GM12878 (cell line): Measurements from ENCODE around the gene RAB25. TPM values are rescaled to one million over a fixed set of nuclear protein-coding genes. Genes with fewer than 3 reads are reported as not detected.

Experiments
- ATAC-seq: fragments of 200-7000 bp; cut with Tn5 transposase; 3 replicates; pipeline ENCODE4 v1.9.1; 2020; ENCODE audit warnings: mild to moderate bottlenecking, moderate library complexity
- BruUV-seq: library from RNA; stranded (reverse); fragments of 400-500 nt; replicated peaks from 2 replicates; lab custom pipeline; 2021; lab: Mats Ljungman, UMichigan
- CTCF ChIA-PET: fragments of 300-600 bp; sonication (Branson Sonifier 250); formaldehyde crosslinking; extraction: SDS; loops from one replicate; lab custom pipeline; 2021; ENCODE audit warnings: inconsistent platforms; lab: Yijun Ruan, JAX
- POLR2A ChIA-PET: fragments of 350-600 bp; formaldehyde crosslinking; extraction: SDS; loops from one replicate; lab custom pipeline; 2021; ENCODE audit warnings: inconsistent platforms; lab: Charles Lee
- RAD21 ChIA-PET: fragments of 300-600 bp; sonication (Branson Sonifier 250); formaldehyde crosslinking; loops from one replicate; lab custom pipeline; 2023; ENCODE audit warnings: antibody characterized with exemption; ENCODE audit not compliant: unreplicated experiment; lab: Charles Lee
- SMC1A ChIA-PET: fragments of 300-600 bp; sonication (Branson Sonifier 250); formaldehyde crosslinking; loops from one replicate; lab custom pipeline; 2023; ENCODE audit not compliant: unreplicated experiment, uncharacterized antibody; lab: Charles Lee
- DNase-seq: peaks from one replicate; pipeline ENCODE4 v3.0.0-alpha.2; 2011; ENCODE audit warnings: low read depth, low spot score
- FAIRE-seq: peaks from 3 replicates; lab custom pipeline; 2011; peaks lifted over from hg19 to GRCh38; lab: Jason Lieb, UNC
- H2AFZ ChIP-seq: 2 replicates; pipeline ENCODE4 v1.6.0; 2011; ENCODE audit warnings: low read depth, low read length, control low read depth; ENCODE audit not compliant: control insufficient read depth
- H3K27ac ChIP-seq: 2 replicates; pipeline ENCODE4 v1.5.1; 2011; ENCODE audit warnings: control low read depth; ENCODE audit not compliant: control insufficient read depth, insufficient read depth
- H3K27me3 ChIP-seq, 2 experiments: replicated peaks in 1 of 2; 2 replicates each; pipeline versions ENCODE4 v1.6.0 to v1.6.1; 2011; ENCODE audit warnings: low read length in 1 of 2; ENCODE audit not compliant: control insufficient read depth in 2 of 2, insufficient read depth in 2 of 2
- H3K36me3 ChIP-seq, 2 experiments: 2 replicates each; pipeline ENCODE4 v1.5.1; 2011; ENCODE audit warnings: low read length in 1 of 2; ENCODE audit not compliant: control insufficient read depth in 2 of 2, insufficient read depth in 2 of 2
- H3K4me1 ChIP-seq: 2 replicates; pipeline ENCODE4 v1.6.1; 2011; ENCODE audit warnings: mild to moderate bottlenecking, low read length, moderate library complexity, mixed read lengths; ENCODE audit not compliant: control insufficient read depth, insufficient read depth
- H3K4me2 ChIP-seq: 2 replicates; pipeline ENCODE4 v1.6.0; 2011; ENCODE audit warnings: control low read depth; ENCODE audit not compliant: control insufficient read depth, insufficient read depth
- H3K4me3 ChIP-seq: fragments of 200-600 bp; sonication (generic); 2 replicates; pipeline ENCODE4 v1.5.1; 2016
- H3K79me2 ChIP-seq: 2 replicates; pipeline ENCODE4 v1.6.0; 2011; ENCODE audit warnings: low read length; ENCODE audit not compliant: control insufficient read depth, insufficient read depth
- H3K9ac ChIP-seq: 2 replicates; pipeline ENCODE4 v1.8.0; 2011; ENCODE audit warnings: low read length, control low read depth, mixed read lengths; ENCODE audit not compliant: control insufficient read depth, insufficient read depth
- H3K9me3 ChIP-seq: replicated peaks from 3 replicates; pipeline ENCODE4 v1.5.1; 2011; ENCODE audit warnings: mild to moderate bottlenecking, low read length; ENCODE audit not compliant: control insufficient read depth, insufficient read depth
- H4K20me1 ChIP-seq: 2 replicates; pipeline ENCODE4 v1.6.0; 2011; ENCODE audit not compliant: control insufficient read depth, insufficient read depth
- EED ChIP-seq: sonication (generic); IDR thresholded peaks from 2 replicates; pipeline ENCODE4 v1.6.1; 2016; ENCODE audit warnings: antibody characterized with exemption, low read depth
- GABPA ChIP-seq: IDR thresholded peaks from 2 replicates; pipeline ENCODE4 v1.6.1; 2014; ENCODE audit warnings: antibody characterized with exemption, low read depth, mild to moderate bottlenecking, inconsistent platforms
- NFXL1 ChIP-seq: fragments of 450-650 bp; IDR thresholded peaks from 2 replicates; pipeline ENCODE4 v1.6.1; 2017; ENCODE audit warnings: antibody characterized with exemption, mild to moderate bottlenecking, borderline replicate concordance
- NFYA ChIP-seq: IDR thresholded peaks from 2 replicates; pipeline ENCODE4 v1.6.1; 2011; ENCODE audit warnings: low read depth, mild to moderate bottlenecking, low read length, improper control_type of control experiment, borderline replicate concordance
- NR2C1 ChIP-seq: fragments of 450-650 bp; IDR thresholded peaks from 2 replicates; pipeline ENCODE4 v1.6.1; 2017; ENCODE audit warnings: antibody characterized with exemption, mild to moderate bottlenecking, moderate library complexity
- NR2F1 ChIP-seq: fragments of 450-650 bp; conservative IDR thresholded peaks from 2 replicates; pipeline ENCODE4 v1.6.1; 2017; ENCODE audit warnings: mild to moderate bottlenecking
- RAD51 ChIP-seq: fragments of 450-650 bp; IDR thresholded peaks from 2 replicates; pipeline ENCODE4 v1.6.1; 2016; ENCODE audit warnings: moderate library complexity, mild to moderate bottlenecking, inconsistent platforms
- RBBP5 ChIP-seq: fragments of 200-600 bp; sonication (generic); conservative IDR thresholded peaks from 2 replicates; pipeline ENCODE4 v1.6.1; 2016
- RFX5 ChIP-seq: IDR thresholded peaks from 2 replicates; pipeline ENCODE4 v1.6.1; 2011; ENCODE audit warnings: low read depth, low read length, improper control_type of control experiment
- SUPT20H ChIP-seq: IDR thresholded peaks from 2 replicates; pipeline ENCODE4 v1.6.1; 2011; ENCODE audit warnings: low read depth, mild to moderate bottlenecking, low read length, moderate library complexity, borderline replicate concordance; ENCODE audit not compliant: control insufficient read depth
- ZNF207 ChIP-seq: fragments of 450-650 bp; IDR thresholded peaks from 2 replicates; pipeline ENCODE4 v1.6.1; 2014; ENCODE audit warnings: antibody characterized with exemption, mild to moderate bottlenecking, borderline replicate concordance
- WGBS: methylation state at CpG from one replicate; pipeline ENCODE4 v1.1.6; 2016; ENCODE audit warnings: low lambda C conversion rate; ENCODE audit not compliant: insufficient replicate concordance, insufficient coverage; ENCODE audit errors: missing lambda C conversion rate; 5-methylcytosine and 5-hydroxymethylcytosine counted together
- in situ Hi-C: fragments of 300-500 bp; cut with MboI; formaldehyde crosslinking; loops from 9 replicates; pipeline ENCODE4 v1.14.3; 2018; ENCODE audit warnings: mixed read lengths
- intact Hi-C: fragments of 100-400 bp; cut with micrococcal nuclease; formaldehyde crosslinking; loops from one replicate; pipeline ENCODE4 v1.14.2; 2022; ENCODE audit not compliant: unreplicated experiment
- polyA plus RNA-seq, 11 experiments: library from polyadenylated mRNA; depleted of rRNA in 4 of 11; unstranded in 6 of 11; stranded (reverse) in 5 of 11; fragments of >200 nt; fragmentation: Nextera tagmentation in 4 of 11; fragmentation: Illumina TruSeq in 1 of 11; extraction: Ambion mirVana in 4 of 11; extraction: Trizol in 1 of 11; gene quantifications; 1 replicate in 1 of 11; 2 replicates in 10 of 11; pipeline versions ENCODE4 v1.2.1 to v1.2.3, GENCODE V29; 2011 to 2016; ENCODE audit warnings: inconsistent platforms in 2 of 11, missing spikeins in 2 of 11, low read depth in 1 of 11
- total RNA-seq, 4 experiments: library from RNA; depleted of rRNA in 3 of 4; stranded (reverse); fragments of >200 nt in 3 of 4; fragmentation: Illumina TruSeq in 1 of 4; extraction: Trizol in 1 of 4; gene quantifications; 2 replicates each; pipeline versions ENCODE4 v1.2.1 to v1.2.3, GENCODE V29; 2013 to 2021
- TF ChIP-seq, protein P1 (sequence below): fragments of 450-650 bp; IDR thresholded peaks from 2 replicates; pipeline ENCODE4 v1.6.1; 2017; ENCODE audit warnings: mild to moderate bottlenecking, moderate library complexity
- TF ChIP-seq, protein P2 (sequence below): fragments of 450-650 bp; IDR thresholded peaks from 2 replicates; pipeline ENCODE4 v1.6.1; 2014; ENCODE audit warnings: mild to moderate bottlenecking
- TF ChIP-seq, protein P3 (sequence below): fragments of 450-650 bp; IDR thresholded peaks from 2 replicates; pipeline ENCODE4 v1.6.1; 2016; ENCODE audit warnings: mild to moderate bottlenecking

The RAB25 gene
- total and polyA plus RNA-seq, 10 of the 15 experiments (the other 5 are each of a cell fraction or from before 2014, with no cell fraction given): 0.16 to 0.36 (median 0.22) TPM; not detected in 7

GRCh38 chr1:156075775-156076204, 14.8 kb downstream of the RAB25 start:
- no peak for TF ChIP-seq ZNF207
- TF ChIP-seq NFXL1: no peak
- TF ChIP-seq EED: no peak
- no peak for TF ChIP-seq RBBP5
- no peak for TF ChIP-seq NFYA
- peak; percentile 78 for TF ChIP-seq NR2F1
- 0 out of 2 replicates have a peak, but pooled peaks have one; percentile 70 for TF ChIP-seq RFX5
- peak; percentile 86 for TF ChIP-seq NR2C1
- TF ChIP-seq, protein P1, sequence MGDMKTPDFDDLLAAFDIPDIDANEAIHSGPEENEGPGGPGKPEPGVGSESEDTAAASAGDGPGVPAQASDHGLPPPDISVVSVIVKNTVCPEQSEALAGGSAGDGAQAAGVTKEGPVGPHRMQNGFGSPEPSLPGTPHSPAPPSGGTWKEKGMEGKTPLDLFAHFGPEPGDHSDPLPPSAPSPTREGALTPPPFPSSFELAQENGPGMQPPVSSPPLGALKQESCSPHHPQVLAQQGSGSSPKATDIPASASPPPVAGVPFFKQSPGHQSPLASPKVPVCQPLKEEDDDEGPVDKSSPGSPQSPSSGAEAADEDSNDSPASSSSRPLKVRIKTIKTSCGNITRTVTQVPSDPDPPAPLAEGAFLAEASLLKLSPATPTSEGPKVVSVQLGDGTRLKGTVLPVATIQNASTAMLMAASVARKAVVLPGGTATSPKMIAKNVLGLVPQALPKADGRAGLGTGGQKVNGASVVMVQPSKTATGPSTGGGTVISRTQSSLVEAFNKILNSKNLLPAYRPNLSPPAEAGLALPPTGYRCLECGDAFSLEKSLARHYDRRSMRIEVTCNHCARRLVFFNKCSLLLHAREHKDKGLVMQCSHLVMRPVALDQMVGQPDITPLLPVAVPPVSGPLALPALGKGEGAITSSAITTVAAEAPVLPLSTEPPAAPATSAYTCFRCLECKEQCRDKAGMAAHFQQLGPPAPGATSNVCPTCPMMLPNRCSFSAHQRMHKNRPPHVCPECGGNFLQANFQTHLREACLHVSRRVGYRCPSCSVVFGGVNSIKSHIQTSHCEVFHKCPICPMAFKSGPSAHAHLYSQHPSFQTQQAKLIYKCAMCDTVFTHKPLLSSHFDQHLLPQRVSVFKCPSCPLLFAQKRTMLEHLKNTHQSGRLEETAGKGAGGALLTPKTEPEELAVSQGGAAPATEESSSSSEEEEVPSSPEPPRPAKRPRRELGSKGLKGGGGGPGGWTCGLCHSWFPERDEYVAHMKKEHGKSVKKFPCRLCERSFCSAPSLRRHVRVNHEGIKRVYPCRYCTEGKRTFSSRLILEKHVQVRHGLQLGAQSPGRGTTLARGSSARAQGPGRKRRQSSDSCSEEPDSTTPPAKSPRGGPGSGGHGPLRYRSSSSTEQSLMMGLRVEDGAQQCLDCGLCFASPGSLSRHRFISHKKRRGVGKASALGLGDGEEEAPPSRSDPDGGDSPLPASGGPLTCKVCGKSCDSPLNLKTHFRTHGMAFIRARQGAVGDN: 0 out of 2 replicates have a peak, but pooled peaks have one; percentile 30
- TF ChIP-seq SUPT20H: no peak
- no peak for TF ChIP-seq GABPA
- TF ChIP-seq RAD51: no peak
- TF ChIP-seq, protein P2, sequence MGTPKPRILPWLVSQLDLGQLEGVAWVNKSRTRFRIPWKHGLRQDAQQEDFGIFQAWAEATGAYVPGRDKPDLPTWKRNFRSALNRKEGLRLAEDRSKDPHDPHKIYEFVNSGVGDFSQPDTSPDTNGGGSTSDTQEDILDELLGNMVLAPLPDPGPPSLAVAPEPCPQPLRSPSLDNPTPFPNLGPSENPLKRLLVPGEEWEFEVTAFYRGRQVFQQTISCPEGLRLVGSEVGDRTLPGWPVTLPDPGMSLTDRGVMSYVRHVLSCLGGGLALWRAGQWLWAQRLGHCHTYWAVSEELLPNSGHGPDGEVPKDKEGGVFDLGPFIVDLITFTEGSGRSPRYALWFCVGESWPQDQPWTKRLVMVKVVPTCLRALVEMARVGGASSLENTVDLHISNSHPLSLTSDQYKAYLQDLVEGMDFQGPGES: no peak
- TF ChIP-seq, protein P3, sequence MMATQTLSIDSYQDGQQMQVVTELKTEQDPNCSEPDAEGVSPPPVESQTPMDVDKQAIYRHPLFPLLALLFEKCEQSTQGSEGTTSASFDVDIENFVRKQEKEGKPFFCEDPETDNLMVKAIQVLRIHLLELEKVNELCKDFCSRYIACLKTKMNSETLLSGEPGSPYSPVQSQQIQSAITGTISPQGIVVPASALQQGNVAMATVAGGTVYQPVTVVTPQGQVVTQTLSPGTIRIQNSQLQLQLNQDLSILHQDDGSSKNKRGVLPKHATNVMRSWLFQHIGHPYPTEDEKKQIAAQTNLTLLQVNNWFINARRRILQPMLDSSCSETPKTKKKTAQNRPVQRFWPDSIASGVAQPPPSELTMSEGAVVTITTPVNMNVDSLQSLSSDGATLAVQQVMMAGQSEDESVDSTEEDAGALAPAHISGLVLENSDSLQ: peak; percentile 41; the same call in 1 of the 2 replicates
- Histone ChIP-seq H3K79me2 (peaks cover 2% of the 10 kb centered on the region; the same call in 1 of the 2 replicates), H2AFZ (no peak overlapping the region), H4K20me1 (no peaks in the 10 kb centered on the region), H3K9ac (peak overlapping the region; percentile 75), H3K27ac (peak overlapping the region; percentile 37; the same call in 1 of the 2 replicates), H3K36me3 (no peaks in the 10 kb centered on the region), H3K4me1 (peaks cover 10% of the 10 kb centered on the region), H3K4me3 (peak overlapping the region; percentile 86), H3K9me3 (no peaks in the 10 kb centered on the region; the same call in 2 of the 3 replicates), H3K4me2 (peak overlapping the region; percentile 94), H3K27me3 (no peaks in the 10 kb centered on the region)
- ChIA-PET RAD21 (interaction anchor here (0.7 to 1.5 kb wide), 3 partner anchors 9 to 138 kb away, joined by 3 to 4 read pairs (median 3); no protein-coding TSS in a partner anchor), POLR2A (interaction anchor here (0.7 to 1.2 kb wide), 2 partner anchors 9 to 95 kb away, joined by 3 read pairs; no protein-coding TSS in a partner anchor), CTCF (interaction anchor here (1.0 to 2.6 kb wide), 7 partner anchors 10 to 293 kb away, joined by 3 to 24 read pairs (median 4); no protein-coding TSS in a partner anchor), SMC1A (interaction anchor here (1.0 to 2.0 kb wide), 2 partner anchors 10 to 157 kb away, joined by 3 to 8 read pairs; no protein-coding TSS in a partner anchor)
- FAIRE-seq (no peak), ATAC-seq (no peak; the same call in 2 of the 3 replicates), DNase-seq (no peak)
- 39% methylated on average over 4 of the region's 4 CpGs for WGBS
- intact Hi-C loops: no loop called here
- BruUV-seq: no TSS peak
- in situ Hi-C loops: no loop called here
